ENCODE measurements around the gene ZFAND2A. TPM values are rescaled to one million over a fixed set of nuclear protein-coding genes. Genes with fewer than 3 reads are reported as not detected.
"Not testable (repeated sequence)": the region's sequence is repeated elsewhere in the genome, so short reads cannot be mapped to it uniquely, and the experiment has no call there.

Gene ZFAND2A
- total RNA-seq, 1 donor from 2014 or later = 14.7 TPM

GRCh38 chr7:1174881-1175596, 15.0 kb upstream of the ZFAND2A start:
- no peak for DNase-seq

DNA sequence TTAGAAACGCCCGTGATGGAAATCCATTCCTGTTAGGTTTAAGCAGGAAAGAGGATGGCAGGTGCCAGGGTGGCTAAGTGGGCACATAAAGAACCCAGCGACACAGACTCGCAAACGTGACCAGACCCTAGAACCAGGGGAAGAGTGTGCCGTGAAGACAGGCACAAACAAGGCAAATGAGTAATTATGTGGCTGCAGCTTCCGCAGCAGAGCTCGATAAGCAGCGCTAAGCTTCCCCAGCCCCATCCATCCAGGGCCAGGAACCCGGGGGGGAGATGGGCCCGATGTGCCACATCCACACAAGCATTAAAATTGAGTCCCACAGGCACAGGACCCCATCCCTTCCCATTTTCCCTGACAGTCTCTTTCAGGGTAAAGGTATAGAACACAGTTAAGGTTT, 14.0 kb upstream of the ZFAND2A start:
- DNase-seq = no peak

DNA sequence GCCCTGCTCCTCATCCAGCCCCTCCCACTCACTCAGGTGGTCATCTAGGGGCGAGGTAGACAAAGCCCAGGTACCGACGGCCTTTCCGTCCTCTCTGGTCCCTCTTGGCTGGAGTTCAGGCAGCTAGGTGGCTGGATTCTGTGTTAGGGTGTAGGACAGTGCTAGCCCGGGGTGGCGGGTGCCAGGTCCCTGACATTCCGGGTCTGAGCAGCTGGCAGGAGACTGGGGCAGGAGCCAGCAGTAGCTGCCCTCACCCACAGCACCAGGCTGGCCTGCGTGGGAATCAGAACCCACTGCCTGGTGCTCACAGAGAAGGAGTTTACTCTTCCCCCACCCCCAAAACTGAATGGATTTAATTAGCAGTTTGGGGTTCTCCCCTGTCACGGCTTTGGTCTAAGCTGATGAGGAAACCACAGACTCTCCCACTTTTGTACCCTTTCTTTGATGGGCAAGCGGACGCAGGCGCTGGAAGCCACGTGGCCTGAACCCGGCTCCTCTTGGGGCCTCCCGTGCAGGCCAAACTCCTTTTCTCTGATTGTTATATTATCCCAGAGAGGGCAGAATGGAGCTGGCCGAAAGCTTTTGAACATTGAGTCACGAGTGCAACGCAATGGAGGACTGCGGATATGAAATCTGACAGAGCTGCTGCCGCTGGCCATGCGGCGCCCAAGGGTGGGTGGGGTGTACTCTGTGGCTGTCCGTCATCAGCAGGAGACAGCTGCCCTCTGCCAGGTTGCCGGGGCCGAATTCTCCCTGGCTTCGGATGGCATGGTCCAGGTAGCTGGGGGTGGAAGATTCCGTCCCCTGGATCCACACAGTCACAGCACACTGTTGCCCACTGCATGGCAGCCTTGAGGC, 12.9 kb upstream of the ZFAND2A start:
- no peak for DNase-seq

GRCh38 chr7:1171516-1171915, 11.5 kb upstream of the ZFAND2A start:
- DNase-seq = not testable (repeated sequence)

- DNase-seq = no peak
These were observed 10.9 kb upstream of the ZFAND2A start for GRCh38 chr7:1170741-1171501.

DNA sequence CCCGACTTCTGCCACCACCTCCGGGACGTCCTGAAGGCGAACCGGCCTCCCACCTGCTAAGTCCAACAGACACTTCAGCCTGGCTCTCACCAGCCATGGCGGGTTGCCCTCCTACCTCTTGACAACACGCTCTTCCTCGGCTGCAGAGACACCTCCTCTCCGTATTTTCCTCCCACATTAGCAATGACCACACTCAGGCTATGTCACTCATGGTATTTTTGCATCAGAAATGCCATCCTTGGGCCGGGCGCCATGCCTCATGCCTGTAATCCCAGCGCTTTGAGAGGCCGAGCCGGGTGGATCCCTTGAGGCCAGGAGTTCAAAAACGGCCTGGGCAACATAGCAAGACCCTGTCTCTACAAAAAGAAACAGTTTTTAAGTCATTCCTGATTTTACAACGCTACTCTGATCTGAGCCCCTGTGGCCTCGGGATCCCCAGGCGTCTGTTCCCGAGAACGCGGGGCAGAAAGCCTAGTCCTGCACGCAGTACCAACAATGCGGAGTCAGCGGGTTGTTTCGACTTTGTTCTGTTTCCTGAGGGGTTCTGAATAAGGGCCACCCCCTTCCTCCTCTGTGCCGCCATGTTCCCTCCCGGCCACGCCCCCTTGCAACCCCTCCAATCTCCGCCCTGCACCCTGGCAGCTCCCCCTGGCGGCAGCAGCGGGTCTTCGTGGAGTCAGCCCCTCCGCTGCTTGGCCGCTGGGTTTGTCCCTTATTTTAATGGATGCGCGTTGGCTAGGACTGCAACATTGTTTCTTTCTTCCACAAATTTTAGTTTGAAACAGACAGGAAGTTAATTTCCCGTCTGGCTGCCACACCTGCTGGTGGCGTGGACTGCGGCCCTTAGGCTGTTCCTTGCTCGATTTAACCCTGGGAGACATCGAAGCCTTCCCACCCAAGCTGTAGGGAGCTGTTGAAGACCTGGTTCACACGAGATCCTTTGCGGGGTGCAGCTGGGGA, 9.7 kb upstream of the ZFAND2A start:
- DNase-seq = no peak

DNA sequence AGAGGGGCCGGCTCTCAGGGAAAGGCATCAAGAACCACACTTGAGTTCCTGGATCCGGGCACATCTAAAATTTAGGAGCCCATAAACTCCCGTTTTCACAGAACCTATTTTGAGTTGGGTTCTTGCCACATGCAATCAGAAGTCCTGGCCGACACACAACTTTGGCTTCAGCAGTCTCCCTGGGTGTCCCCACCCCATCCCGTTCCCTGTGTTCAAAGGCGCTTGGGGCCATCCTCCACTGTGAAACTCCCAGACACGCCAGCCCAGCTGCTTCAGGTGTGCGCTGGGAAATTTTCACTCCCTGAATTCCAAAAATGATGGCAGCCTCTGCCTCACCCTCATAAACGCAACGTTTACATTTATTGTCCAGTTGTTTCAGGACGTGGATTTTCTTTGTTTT, 8.4 kb upstream of the ZFAND2A start:
- no peak for DNase-seq

DNA sequence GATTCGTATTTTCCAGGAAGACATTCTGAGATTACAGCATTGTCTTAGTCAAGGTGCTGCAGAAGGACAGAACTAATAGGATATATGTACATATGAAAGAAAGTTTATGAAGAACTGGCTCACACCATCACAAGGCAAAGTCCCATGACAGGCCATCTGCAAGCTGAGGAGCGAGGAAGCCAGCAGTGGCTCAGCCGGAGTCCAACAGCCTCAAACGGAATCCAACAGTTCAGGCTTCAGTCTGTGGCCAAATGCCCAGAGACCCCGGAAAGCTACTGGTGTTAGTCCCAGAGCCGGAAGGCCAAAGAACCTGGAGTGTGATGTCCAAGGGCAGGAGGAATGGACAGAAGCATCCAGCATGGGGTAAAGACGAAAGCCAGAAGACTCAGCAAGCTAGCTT, 4.4 kb upstream of the ZFAND2A start:
- DNase-seq = no peak

- no peak for DNase-seq
These were observed 3.1 kb upstream of the ZFAND2A start for GRCh38 chr7:1163121-1163520.

- DNase-seq = no peak
These were observed 650 bp upstream of the ZFAND2A start for GRCh38 chr7:1160670-1161021.

GRCh38 chr7:1159231-1159630, 765 bp downstream of the ZFAND2A start:
- not testable (repeated sequence) for DNase-seq

DNA sequence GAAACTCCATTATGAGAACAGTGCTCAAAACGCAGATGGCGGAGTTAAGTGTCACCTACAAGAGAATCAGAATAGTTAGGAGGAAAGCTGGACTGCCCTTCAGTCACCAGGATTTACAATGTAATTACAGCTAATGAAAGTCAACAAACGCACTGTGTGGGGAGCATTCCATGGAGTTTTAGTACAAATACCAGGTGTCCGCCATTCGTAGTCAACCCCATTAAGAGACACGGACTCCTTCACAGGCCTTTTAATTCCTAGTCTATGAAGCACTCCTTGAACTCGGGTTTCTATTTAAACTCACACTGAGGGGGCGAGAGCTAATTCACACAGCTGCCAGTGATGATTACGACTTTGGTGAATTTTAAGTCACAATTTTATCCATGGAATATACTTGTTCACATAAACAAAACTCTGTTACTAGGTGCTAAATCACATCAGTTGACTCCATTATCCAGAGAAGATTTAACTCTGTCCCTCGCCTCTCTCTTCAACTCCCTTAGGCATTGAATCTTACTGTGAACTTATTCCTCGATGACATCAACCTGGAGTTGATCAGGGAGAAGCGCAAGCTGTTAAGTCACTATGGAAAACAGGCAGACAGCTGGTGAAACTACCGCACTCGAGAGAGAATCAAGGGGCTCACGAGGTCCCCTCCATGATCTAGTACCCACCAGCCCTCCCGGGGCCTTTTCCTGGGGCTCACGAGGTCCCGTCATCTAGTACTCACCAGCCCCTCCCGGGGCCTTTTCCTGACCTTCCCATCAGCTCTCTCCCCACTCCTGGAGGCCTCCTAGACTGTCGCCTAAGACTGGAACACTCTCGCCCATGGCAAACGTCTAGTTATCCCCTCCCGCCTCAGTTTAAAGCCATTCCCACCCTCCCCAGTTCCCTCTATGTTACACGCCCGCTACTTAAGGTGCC, 1.5 kb downstream of the ZFAND2A start:
- no peak for DNase-seq

- no peak for DNase-seq
These were observed 3.0 kb downstream of the ZFAND2A start for GRCh38 chr7:1156782-1157535.

DNA sequence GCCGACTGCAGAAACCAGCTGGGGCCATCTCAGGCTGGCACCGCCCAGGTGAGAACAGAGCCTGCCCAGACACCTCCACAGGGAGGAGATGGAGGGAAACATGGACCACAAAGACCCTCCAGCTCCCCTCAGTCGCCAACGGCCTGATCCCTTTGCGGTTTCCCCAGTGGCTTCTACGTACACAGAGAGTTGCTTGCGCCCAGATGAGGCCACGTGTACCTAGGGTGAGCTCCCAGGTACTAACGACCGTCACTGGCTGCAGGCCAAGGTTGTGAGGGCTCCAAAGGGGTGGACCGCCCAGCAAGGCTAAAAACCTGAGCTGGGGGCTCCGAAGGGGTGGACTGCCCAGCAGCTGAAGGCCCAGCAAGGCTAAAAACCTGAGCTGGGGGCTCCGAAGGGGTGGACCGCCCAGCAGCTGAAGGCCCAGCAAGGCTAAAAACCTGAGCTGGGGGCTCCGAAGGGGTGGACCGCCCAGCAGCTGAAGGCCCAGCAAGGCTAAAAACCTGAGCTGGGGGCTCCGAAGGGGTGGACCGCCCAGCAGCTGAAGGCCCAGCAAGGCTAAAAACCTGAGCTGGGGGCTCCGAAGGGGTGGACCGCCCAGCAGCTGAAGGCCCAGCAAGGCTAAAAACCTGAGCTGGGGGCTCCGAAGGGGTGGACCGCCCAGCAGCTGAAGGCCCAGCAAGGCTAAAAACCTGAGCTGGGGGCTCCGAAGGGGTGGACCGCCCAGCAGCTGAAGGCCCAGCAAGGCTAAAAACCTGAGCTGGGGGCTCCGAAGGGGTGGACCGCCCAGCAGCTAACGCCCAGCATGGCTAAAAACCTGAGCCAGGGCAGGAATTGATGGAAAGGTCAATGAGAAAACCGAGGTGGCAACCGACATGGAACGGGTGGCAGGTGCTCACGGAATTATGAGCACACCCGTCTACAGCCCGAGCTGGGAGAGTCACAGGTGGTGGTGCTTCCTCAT, 3.9 kb downstream of the ZFAND2A start:
- not testable (repeated sequence) for DNase-seq

DNA sequence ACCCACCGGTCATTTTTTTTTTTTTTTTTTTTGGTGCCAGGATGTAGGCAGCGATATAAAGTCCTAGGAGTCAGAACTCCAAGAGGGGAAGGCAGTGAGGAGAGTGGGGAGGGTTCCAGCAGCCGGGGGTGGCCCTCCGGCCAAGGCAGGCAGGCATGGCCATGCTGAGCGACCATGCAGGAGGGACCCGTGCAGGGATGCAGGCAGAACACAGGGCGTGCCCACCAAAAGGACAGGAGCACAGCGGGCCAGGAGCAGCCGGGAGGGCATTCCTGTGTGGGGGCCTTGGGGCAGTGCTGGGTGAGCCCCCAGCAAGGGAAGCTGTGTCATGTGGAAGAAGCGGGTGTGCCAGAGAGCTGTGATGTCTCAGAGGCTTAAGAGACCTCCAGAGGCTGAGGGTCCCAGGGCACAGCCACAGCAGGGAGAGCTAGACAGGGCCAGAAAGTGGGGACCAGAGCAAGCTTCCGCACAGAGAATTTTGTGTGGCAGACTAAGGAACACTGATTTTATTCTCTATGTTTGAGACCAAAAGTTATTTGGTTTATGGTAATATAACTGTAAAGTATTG, 5.7 kb downstream of the ZFAND2A start:
- no peak for DNase-seq

- DNase-seq = no peak
These were observed 7.5 kb downstream of the ZFAND2A start for GRCh38 chr7:1152492-1152891.

GRCh38 chr7:1151653-1152425, 8.2 kb downstream of the ZFAND2A start:
- no peak for DNase-seq

DNA sequence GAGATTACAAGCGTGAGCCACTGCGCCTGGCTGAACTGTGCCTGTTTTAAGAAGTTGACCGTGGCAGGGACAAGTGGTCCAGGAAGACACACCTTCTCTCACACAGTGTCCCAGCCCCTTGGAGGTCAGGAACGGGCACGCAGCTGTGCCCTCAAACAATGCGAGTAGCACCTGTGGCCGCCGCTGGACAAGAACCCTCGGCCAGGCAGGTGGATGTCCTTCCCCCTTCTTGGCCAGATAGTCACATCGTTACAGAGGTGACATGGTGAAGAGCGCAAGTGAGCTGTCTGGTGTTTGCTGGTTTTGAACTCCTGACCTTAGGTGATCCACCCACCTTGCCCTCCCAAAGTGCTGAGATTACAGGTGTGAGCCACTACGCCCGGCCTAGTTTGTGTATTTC, 8.8 kb downstream of the ZFAND2A start:
- no peak for DNase-seq

All from occipital lobe (tissue), 2 donors.